Fibroblast of lung (primary cell): Measurements from ENCODE around the gene RAPGEF4. TPM values are rescaled to one million over a fixed set of nuclear protein-coding genes. Genes with fewer than 3 reads are reported as not detected.

Experiments used
- DNase-seq, 2 donors: peaks; one replicate each; pipeline versions ENCODE4 v3.0.0 to v3.0.0-alpha.2; 2010; ENCODE audit warnings: low read depth in 2 of 2
- H2AFZ ChIP-seq: 2 replicates; pipeline ENCODE4 v1.5.1; 2012; ENCODE audit warnings: low read length, control low read depth, inconsistent platforms
- H3K27ac ChIP-seq: 2 replicates; pipeline ENCODE4 v1.5.1; 2011; ENCODE audit warnings: low read length, control low read depth; ENCODE audit not compliant: insufficient read depth
- H3K27me3 ChIP-seq: 2 replicates; pipeline ENCODE4 v1.5.1; 2011; ENCODE audit warnings: mild to moderate bottlenecking, low read length; ENCODE audit not compliant: control insufficient read depth, insufficient read depth
- H3K36me3 ChIP-seq: 2 replicates; pipeline ENCODE4 v1.5.1; 2011; ENCODE audit warnings: low read length; ENCODE audit not compliant: control insufficient read depth, insufficient read depth
- H3K4me1 ChIP-seq: 2 replicates; pipeline ENCODE4 v1.5.1; 2011; ENCODE audit warnings: low read length; ENCODE audit not compliant: control insufficient read depth, insufficient read depth; ENCODE audit errors: extremely low read depth
- H3K4me2 ChIP-seq: 2 replicates; pipeline ENCODE4 v1.5.1; 2011; ENCODE audit warnings: low read length, control low read depth; ENCODE audit not compliant: insufficient read depth; ENCODE audit errors: extremely low read depth
- H3K4me3 ChIP-seq, 4 experiments: fragments of 200-600 bp in 1 of 4; sonication (generic) in 1 of 4; replicated peaks in 1 of 4; 2 replicates each; pipeline ENCODE4 v1.5.1; 2011 to 2016; ENCODE audit warnings: low read length in 4 of 4, low read depth in 3 of 4, mild to moderate bottlenecking in 3 of 4, control low read depth in 2 of 4, inconsistent platforms in 1 of 4, mixed read lengths in 1 of 4; ENCODE audit not compliant: insufficient read depth in 1 of 4; ENCODE audit errors: control extremely low read depth in 1 of 4
- H3K79me2 ChIP-seq: 2 replicates; pipeline ENCODE4 v1.5.1; 2012; ENCODE audit warnings: mild to moderate bottlenecking, low read length, inconsistent platforms; ENCODE audit not compliant: control insufficient read depth, insufficient read depth
- H3K9ac ChIP-seq: 2 replicates; pipeline ENCODE4 v1.5.1; 2011; ENCODE audit warnings: mild to moderate bottlenecking, low read length, control low read depth; ENCODE audit not compliant: insufficient read depth
- H3K9me3 ChIP-seq: 2 replicates; pipeline ENCODE4 v1.5.1; 2012; ENCODE audit warnings: low read depth, low read length; ENCODE audit not compliant: control insufficient read depth, insufficient read depth
- H4K20me1 ChIP-seq: 2 replicates; pipeline ENCODE4 v1.5.1; 2011; ENCODE audit warnings: low read length; ENCODE audit not compliant: control insufficient read depth, insufficient read depth; ENCODE audit errors: extremely low read depth
- CTCF ChIP-seq, 2 donors: IDR thresholded peaks in 1 of 2; conservative IDR thresholded peaks in 1 of 2; 1 replicate in 1 of 2; 2 replicates in 1 of 2; pipeline ENCODE4 v1.5.1; 2011 to 2012; ENCODE audit warnings: low read length in 2 of 2, control low read depth in 1 of 2, inconsistent platforms in 1 of 2, low read depth in 1 of 2, mild to moderate bottlenecking in 1 of 2
- EZH2 ChIP-seq: IDR thresholded peaks from 2 replicates; pipeline ENCODE4 v1.5.1; 2012; ENCODE audit warnings: low read length, control low read depth, mild to moderate bottlenecking; ENCODE audit errors: missing control alignments
- polyA plus RNA-seq, 2 donors: library from polyadenylated mRNA; depleted of rRNA in 1 of 2; stranded (reverse) in 1 of 2; unstranded in 1 of 2; fragments of >200 nt; gene quantifications; 2 replicates each; pipeline ENCODE4 v1.2.1, GENCODE V29; 2011 to 2012; ENCODE audit warnings: missing spikeins in 1 of 2
- total RNA-seq: library from RNA; depleted of rRNA; stranded (reverse); fragments of >200 nt; gene quantifications from 2 replicates; pipeline ENCODE4 v1.2.1, GENCODE V29; 2014

The RAPGEF4 gene
- total and polyA plus RNA-seq, 2 donors (not counting 1 experiment from before 2014, with no cell fraction given), result 0.51 to 3.0 TPM

DNA sequence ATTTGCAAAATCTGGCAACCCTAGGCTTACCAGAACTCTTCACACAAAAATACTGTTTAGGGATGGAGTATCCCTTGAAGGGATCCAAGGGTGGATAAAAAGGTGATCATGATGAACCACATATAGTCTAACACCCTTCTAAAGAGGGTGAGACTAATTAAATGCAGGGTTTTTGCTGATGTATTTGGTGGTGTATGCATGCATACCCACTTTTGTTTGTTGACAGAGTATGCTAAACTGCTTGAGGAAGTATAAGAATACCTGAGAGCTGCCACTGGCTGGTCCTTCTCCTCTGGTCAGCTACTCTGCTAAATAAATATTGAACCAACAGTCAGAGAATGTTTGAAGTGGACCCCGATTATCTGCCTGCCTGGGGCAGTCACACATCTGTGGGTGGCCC is 34.2 kb downstream of the RAPGEF4 start:
- Histone ChIP-seq H3K9me3 (no peaks in the 10 kb centered on the region), H2AFZ (no peak overlapping the region), H3K4me2 (no peak overlapping the region), H3K79me2 (no peaks in the 10 kb centered on the region), H3K9ac (no peak overlapping the region), H3K27me3 (no peaks in the 10 kb centered on the region), H3K36me3 (no peaks in the 10 kb centered on the region), H3K27ac (no peak overlapping the region), H3K4me1 (no peaks in the 10 kb centered on the region), H4K20me1 (no peaks in the 10 kb centered on the region), H3K4me3 (no peak overlapping the region)
- no peak for DNase-seq
- TF ChIP-seq CTCF (conservative IDR thresholded peaks at IDR 0.05 in 1 of 2, IDR thresholded peaks at IDR 0.05 in 1 of 2; ENCODE audit: low read depth in 1 of 2, low read length in 2 of 2), result no peak
- no peak for TF ChIP-seq EZH2

DNA sequence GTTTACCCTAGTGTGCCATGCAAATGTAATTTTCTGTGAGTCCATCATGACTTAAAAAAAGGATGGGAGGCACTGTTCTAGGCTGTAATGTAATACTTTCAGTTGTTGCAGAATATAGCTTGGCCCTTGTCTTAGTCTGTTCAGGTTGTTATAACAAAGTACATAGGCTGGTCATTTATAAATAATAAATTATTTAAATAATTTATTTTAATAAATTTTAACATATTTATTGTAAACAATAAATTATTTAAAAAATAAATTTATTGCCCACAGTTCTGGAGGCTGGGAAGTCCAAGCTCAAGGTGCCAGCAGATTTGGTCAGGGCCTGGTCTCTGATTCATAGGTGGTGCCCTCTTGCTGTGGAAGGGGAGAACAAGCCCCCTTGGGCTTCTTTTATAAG is 35.2 kb downstream of the RAPGEF4 start:
- no peak for TF ChIP-seq EZH2
- H3K9ac ChIP-seq, result no peak overlapping the region
- H2AFZ ChIP-seq, result no peak overlapping the region
- no peak overlapping the region for H3K4me2 ChIP-seq
- no peak for DNase-seq
- no peaks in the 10 kb centered on the region for H3K4me1 ChIP-seq
- no peaks in the 10 kb centered on the region for H3K27me3 ChIP-seq
- no peaks in the 10 kb centered on the region for H3K36me3 ChIP-seq
- H3K27ac ChIP-seq, result no peak overlapping the region
- H3K4me3 ChIP-seq, result no peak overlapping the region
- H3K9me3 ChIP-seq, result no peaks in the 10 kb centered on the region
- no peaks in the 10 kb centered on the region for H4K20me1 ChIP-seq
- no peaks in the 10 kb centered on the region for H3K79me2 ChIP-seq

GRCh38 chr2:172772633-172773032 is 37.0 kb downstream of the RAPGEF4 start:
- no peaks in the 10 kb centered on the region for H3K36me3 ChIP-seq
- H3K27ac ChIP-seq, result no peak overlapping the region
- TF ChIP-seq EZH2 (no peak), CTCF (conservative IDR thresholded peaks at IDR 0.05 in 1 of 2, IDR thresholded peaks at IDR 0.05 in 1 of 2; ENCODE audit: low read depth in 1 of 2, low read length in 2 of 2) (no peak)
- H3K9ac ChIP-seq, result no peak overlapping the region
- H4K20me1 ChIP-seq, result no peaks in the 10 kb centered on the region
- no peaks in the 10 kb centered on the region for H3K4me1 ChIP-seq
- H3K27me3 ChIP-seq, result no peaks in the 10 kb centered on the region
- H3K9me3 ChIP-seq, result no peaks in the 10 kb centered on the region
- H3K4me3 ChIP-seq, result no peak overlapping the region
- H3K4me2 ChIP-seq, result no peak overlapping the region
- no peak overlapping the region for H2AFZ ChIP-seq
- no peaks in the 10 kb centered on the region for H3K79me2 ChIP-seq
- DNase-seq, result peak; percentile 29 to 68
